Measurements from ENCODE around the gene SEL1L3. TPM values are rescaled to one million over a fixed set of nuclear protein-coding genes. Genes with fewer than 3 reads are reported as not detected.

Gene SEL1L3
- total and polyA plus RNA-seq, 8 donors: 4.1 to 173 (median 53.6) TPM

DNA sequence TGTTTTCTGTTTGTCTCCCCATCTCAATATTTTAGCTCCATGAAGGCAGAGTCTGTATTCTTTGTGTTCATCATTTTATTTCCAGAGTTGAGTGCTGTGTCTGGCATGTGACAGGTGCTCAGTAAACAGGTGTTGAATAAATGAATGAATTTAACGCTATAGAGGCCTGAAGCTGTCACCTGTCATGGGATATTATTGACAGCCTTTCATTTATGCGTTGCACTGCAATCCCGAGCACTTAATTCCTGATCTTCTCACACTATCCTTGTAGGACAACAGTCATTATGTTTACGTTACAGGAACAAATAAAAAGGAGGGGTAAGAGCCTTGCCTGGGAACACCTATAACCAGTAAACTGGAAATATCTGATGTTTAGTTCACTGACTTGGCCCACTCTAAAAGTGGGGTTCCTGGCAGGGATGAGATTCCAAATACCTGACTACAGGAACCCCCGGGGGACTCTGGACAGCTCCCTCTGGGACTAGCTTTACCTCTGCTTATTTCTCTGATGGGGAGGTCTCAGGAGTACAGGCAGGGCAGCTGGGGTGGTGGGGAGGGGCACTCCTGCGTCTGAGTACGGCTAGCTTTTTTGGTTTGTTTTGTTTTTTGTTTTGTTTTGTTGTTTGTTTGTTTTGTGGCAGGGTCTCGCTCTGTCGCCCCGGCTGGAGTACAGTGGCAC, 36.6 kb downstream of the SEL1L3 start:
- Histone ChIP-seq H3K27me3 (no peaks in the 10 kb centered on the region), H3K9me3 (no peaks in the 10 kb centered on the region), H3K4me1 (peaks cover 0 to 5% (median 0%) of the 10 kb centered on the region in 4 donors), H3K27ac (no peak overlapping the region), H3K4me3 (no peak overlapping the region), H3K36me3 (peaks cover 8 to 38% (median 25%) of the 10 kb centered on the region in 4 donors)
- intact Hi-C loops (cut with DNase I; ENCODE audit: low total_unique reads): no loop called here
- no peak for DNase-seq
- no peak for TF ChIP-seq EP300 (IDR thresholded peaks at IDR 0.05)
- TF ChIP-seq POLR2AphosphoS5 (IDR thresholded peaks at IDR 0.05): no peak
- TF ChIP-seq POLR2A (IDR thresholded peaks at IDR 0.05): no peak
- TF ChIP-seq, protein P1, sequence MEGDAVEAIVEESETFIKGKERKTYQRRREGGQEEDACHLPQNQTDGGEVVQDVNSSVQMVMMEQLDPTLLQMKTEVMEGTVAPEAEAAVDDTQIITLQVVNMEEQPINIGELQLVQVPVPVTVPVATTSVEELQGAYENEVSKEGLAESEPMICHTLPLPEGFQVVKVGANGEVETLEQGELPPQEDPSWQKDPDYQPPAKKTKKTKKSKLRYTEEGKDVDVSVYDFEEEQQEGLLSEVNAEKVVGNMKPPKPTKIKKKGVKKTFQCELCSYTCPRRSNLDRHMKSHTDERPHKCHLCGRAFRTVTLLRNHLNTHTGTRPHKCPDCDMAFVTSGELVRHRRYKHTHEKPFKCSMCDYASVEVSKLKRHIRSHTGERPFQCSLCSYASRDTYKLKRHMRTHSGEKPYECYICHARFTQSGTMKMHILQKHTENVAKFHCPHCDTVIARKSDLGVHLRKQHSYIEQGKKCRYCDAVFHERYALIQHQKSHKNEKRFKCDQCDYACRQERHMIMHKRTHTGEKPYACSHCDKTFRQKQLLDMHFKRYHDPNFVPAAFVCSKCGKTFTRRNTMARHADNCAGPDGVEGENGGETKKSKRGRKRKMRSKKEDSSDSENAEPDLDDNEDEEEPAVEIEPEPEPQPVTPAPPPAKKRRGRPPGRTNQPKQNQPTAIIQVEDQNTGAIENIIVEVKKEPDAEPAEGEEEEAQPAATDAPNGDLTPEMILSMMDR (IDR thresholded peaks at IDR 0.05): no peak
- 89 to 93% (median 91%) methylated on average over 10 of the region's 10 CpGs for WGBS, 5 donors

DNA sequence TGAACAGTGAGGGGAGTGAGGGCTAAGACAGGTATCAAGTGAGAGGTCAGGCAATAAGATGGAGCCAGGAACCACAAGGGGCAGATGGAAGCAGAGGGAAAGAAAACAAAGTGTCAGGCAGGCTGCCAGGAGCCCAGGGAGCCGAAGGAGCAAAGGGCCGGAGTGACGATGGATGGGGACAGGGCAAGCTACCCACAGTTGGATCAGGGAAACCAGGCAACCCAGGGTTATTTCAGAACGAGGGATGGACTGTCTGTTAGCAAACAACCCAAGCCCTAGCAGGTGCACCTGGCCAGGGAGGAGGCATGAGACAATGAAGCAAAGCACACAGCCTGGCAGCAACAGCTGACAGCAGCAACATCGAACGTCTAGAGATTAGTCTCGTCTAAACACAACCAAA, 39.2 kb downstream of the SEL1L3 start:
- Histone ChIP-seq H3K27ac (no peak overlapping the region), H3K36me3 (peaks cover 9 to 50% (median 35%) of the 10 kb centered on the region in 4 donors), H3K9me3 (no peaks in the 10 kb centered on the region), H3K27me3 (no peaks in the 10 kb centered on the region), H3K4me3 (no peak overlapping the region), H3K4me1 (peaks cover 0 to 5% (median 0%) of the 10 kb centered on the region in 4 donors)
- DNase-seq: no peak
- intact Hi-C loops (cut with DNase I; ENCODE audit: low total_unique reads): no loop called here
- WGBS, 5 donors: 48 to 68% (median 52%) methylated on average over 7 of the region's 7 CpGs
- TF ChIP-seq, protein P1 (IDR thresholded peaks at IDR 0.05): no peak
- no peak for TF ChIP-seq POLR2AphosphoS5 (IDR thresholded peaks at IDR 0.05)

DNA sequence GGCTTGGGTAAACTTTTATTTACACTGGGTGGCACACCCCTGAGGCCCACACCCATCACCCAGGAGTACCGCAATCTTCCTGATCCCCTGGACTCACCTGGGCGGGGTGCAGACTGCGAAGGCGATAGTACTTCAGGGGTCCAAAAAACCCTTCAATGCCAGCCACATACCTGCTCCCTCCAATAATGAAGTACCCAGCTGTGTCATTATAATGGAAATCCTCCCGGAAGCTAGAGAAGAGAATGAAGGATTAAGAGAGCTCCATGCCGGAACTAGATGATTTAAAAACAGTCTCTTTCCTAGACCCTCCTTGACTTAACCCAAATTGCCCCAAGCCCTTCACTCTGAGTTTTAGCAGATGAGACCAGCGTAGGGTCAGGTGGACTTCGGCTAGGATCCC, 40.9 kb downstream of the SEL1L3 start:
- intact Hi-C loops (cut with DNase I; ENCODE audit: low total_unique reads): no loop called here
- TF ChIP-seq POLR2AphosphoS5 (IDR thresholded peaks at IDR 0.05) (no peak), EP300 (IDR thresholded peaks at IDR 0.05) (no peak), POLR2A (IDR thresholded peaks at IDR 0.05) (no peak)
- TF ChIP-seq, protein P1 (IDR thresholded peaks at IDR 0.05): no peak
- no peak overlapping the region for H3K27ac ChIP-seq
- peaks cover 18 to 65% (median 52%) of the 10 kb centered on the region in 4 donors for H3K36me3 ChIP-seq
- H3K4me3 ChIP-seq: no peak overlapping the region
- WGBS, 5 donors: 84 to 94% (median 86%) methylated on average over 8 of the region's 8 CpGs
- DNase-seq: no peak
- H3K9me3 ChIP-seq: no peaks in the 10 kb centered on the region
- no peaks in the 10 kb centered on the region for H3K4me1 ChIP-seq
- no peaks in the 10 kb centered on the region for H3K27me3 ChIP-seq

DNA sequence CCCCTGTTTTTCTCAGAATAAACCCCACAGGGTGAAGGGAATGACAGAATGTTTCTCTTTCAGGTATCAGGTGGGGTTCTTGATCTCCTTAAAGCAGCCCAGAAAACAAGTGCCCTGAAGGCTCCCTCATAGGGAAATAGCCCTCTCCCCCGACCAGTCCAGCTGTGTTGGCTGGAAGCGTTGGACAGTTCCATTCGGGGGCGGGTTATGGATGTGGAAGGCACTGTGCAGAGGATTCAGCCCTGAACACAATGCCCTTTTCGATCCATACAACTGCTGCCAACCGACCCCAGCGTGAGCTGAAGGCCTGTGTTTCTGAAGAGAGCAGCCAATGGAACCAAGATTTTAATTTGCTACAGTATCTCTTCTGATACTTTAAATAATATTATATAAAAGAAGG, 41.5 kb downstream of the SEL1L3 start:
- Histone ChIP-seq H3K9me3 (no peaks in the 10 kb centered on the region), H3K27me3 (no peaks in the 10 kb centered on the region), H3K4me3 (no peak overlapping the region), H3K4me1 (no peaks in the 10 kb centered on the region), H3K27ac (no peak overlapping the region), H3K36me3 (peaks cover 20 to 70% (median 56%) of the 10 kb centered on the region in 4 donors)
- no peak for DNase-seq
- 89 to 99% (median 95%) methylated on average over 7 of the region's 7 CpGs for WGBS, 5 donors
- intact Hi-C loops (cut with DNase I; ENCODE audit: low total_unique reads): no loop called here
- TF ChIP-seq, protein P1 (IDR thresholded peaks at IDR 0.05): no peak
- no peak for TF ChIP-seq EP300 (IDR thresholded peaks at IDR 0.05)
- TF ChIP-seq POLR2AphosphoS5 (IDR thresholded peaks at IDR 0.05): no peak
- no peak for TF ChIP-seq POLR2A (IDR thresholded peaks at IDR 0.05)

Measured in stomach (tissue), 9 donors.